Mesenchymal stem cell (in vitro differentiated cells and primary cell): Measurements from ENCODE around the gene TBC1D22A.

Experiments used
- DNase-seq: peaks from one replicate; pipeline ENCODE4 v3.0.0-alpha.2; 2013
- H2AFZ ChIP-seq: one replicate; pipeline ENCODE4 v1.6.1; 2013; ENCODE audit warnings: low read depth, mild to moderate bottlenecking, control low read depth, inconsistent platforms, low read length, moderate library complexity
- H2AK5ac ChIP-seq: 2 replicates; pipeline ENCODE4 v1.6.1; 2013; ENCODE audit warnings: low read length, moderate library complexity, mild to moderate bottlenecking, inconsistent platforms; ENCODE audit not compliant: severe bottlenecking
- H2BK120ac ChIP-seq: one replicate; pipeline ENCODE4 v1.6.1; 2013; ENCODE audit warnings: low read depth, mild to moderate bottlenecking, inconsistent platforms, low read length, moderate library complexity
- H2BK12ac ChIP-seq, 2 experiments: one replicate each; pipeline ENCODE4 v1.6.1; 2013; ENCODE audit warnings: inconsistent platforms in 2 of 2, low read length in 2 of 2, mild to moderate bottlenecking in 2 of 2, moderate library complexity in 2 of 2, control low read depth in 1 of 2
- H2BK15ac ChIP-seq: one replicate; pipeline ENCODE4 v1.6.1; 2013; ENCODE audit warnings: mild to moderate bottlenecking, low read depth, inconsistent platforms; ENCODE audit not compliant: poor library complexity, severe bottlenecking
- H2BK5ac ChIP-seq: 2 replicates; pipeline ENCODE4 v1.6.1; 2013; ENCODE audit warnings: low read depth, mild to moderate bottlenecking, low read length, control low read depth, inconsistent platforms; ENCODE audit not compliant: poor library complexity, severe bottlenecking
- H3K14ac ChIP-seq, 2 experiments: one replicate each; pipeline ENCODE4 v1.6.1; 2013; ENCODE audit warnings: inconsistent platforms in 2 of 2, low read length in 2 of 2, control low read depth in 1 of 2, mild to moderate bottlenecking in 1 of 2, moderate library complexity in 1 of 2
- H3K18ac ChIP-seq, 2 experiments: one replicate each; pipeline ENCODE4 v1.6.1; 2013; ENCODE audit warnings: inconsistent platforms in 2 of 2, low read length in 2 of 2, control low read depth in 1 of 2, low read depth in 1 of 2, mild to moderate bottlenecking in 1 of 2
- H3K23ac ChIP-seq, 2 experiments: one replicate each; pipeline ENCODE4 v1.6.1; 2013; ENCODE audit warnings: inconsistent platforms in 2 of 2, low read length in 2 of 2, mild to moderate bottlenecking in 2 of 2, moderate library complexity in 2 of 2, control low read depth in 1 of 2
- H3K27ac ChIP-seq: 2 replicates; pipeline ENCODE4 v1.5.1; 2013; ENCODE audit warnings: mild to moderate bottlenecking, moderate library complexity, low read length, control low read depth, inconsistent platforms; ENCODE audit not compliant: poor library complexity, severe bottlenecking
- H3K27me3 ChIP-seq, 2 experiments: 2 replicates each; pipeline versions ENCODE4 v1.6.1 to v1.7.0; 2013; ENCODE audit warnings: low read length in 2 of 2, mild to moderate bottlenecking in 2 of 2, moderate library complexity in 2 of 2, control low read depth in 1 of 2, inconsistent platforms in 1 of 2; ENCODE audit not compliant: control insufficient read depth in 1 of 2, insufficient read depth in 1 of 2
- H3K36me3 ChIP-seq, 2 experiments: 2 replicates each; pipeline versions ENCODE4 v1.6.1 to v1.7.0; 2013; ENCODE audit warnings: low read length in 2 of 2, control low read depth in 1 of 2, inconsistent platforms in 1 of 2, low read depth in 1 of 2, mild to moderate bottlenecking in 1 of 2; ENCODE audit not compliant: insufficient read depth in 2 of 2, control insufficient read depth in 1 of 2
- H3K4ac ChIP-seq, 2 experiments: one replicate each; pipeline ENCODE4 v1.6.1; 2013; ENCODE audit warnings: inconsistent platforms in 2 of 2, low read length in 2 of 2, mild to moderate bottlenecking in 2 of 2, moderate library complexity in 2 of 2, control low read depth in 1 of 2, low read depth in 1 of 2
- H3K4me1 ChIP-seq: 2 replicates; pipeline ENCODE4 v1.6.1; 2013; ENCODE audit warnings: low read depth, low read length, control low read depth; ENCODE audit not compliant: control insufficient read depth, insufficient read depth
- H3K4me2 ChIP-seq: 2 replicates; pipeline ENCODE4 v1.6.1; 2013; ENCODE audit warnings: low read length, mild to moderate bottlenecking, inconsistent platforms; ENCODE audit not compliant: poor library complexity, severe bottlenecking
- H3K4me3 ChIP-seq, 2 experiments: 2 replicates each; pipeline versions ENCODE4 v1.5.1 to v1.7.0; 2013; ENCODE audit warnings: low read length in 2 of 2, mild to moderate bottlenecking in 2 of 2, control low read depth in 1 of 2, low read depth in 1 of 2; ENCODE audit not compliant: insufficient read depth in 1 of 2
- H3K79me1 ChIP-seq: replicated peaks from 2 replicates; pipeline ENCODE4 v1.6.1; 2013; ENCODE audit warnings: mild to moderate bottlenecking, control low read depth, low read length, inconsistent platforms; ENCODE audit not compliant: poor library complexity, severe bottlenecking
- H3K9ac ChIP-seq: 2 replicates; pipeline ENCODE4 v1.7.0; 2013; ENCODE audit warnings: mild to moderate bottlenecking, low read length, moderate library complexity
- H3K9me3 ChIP-seq: 2 replicates; pipeline ENCODE4 v1.7.0; 2013; ENCODE audit warnings: mild to moderate bottlenecking, low read length; ENCODE audit not compliant: control insufficient read depth
- H4K8ac ChIP-seq: one replicate; pipeline ENCODE4 v1.6.1; 2013; ENCODE audit warnings: inconsistent platforms, mild to moderate bottlenecking, low read length, moderate library complexity
- H4K91ac ChIP-seq: one replicate; pipeline ENCODE4 v1.6.1; 2013; ENCODE audit warnings: mild to moderate bottlenecking, low read length, inconsistent platforms
- WGBS: methylation state at CpG from one replicate; pipeline ENCODE4 v1.1.7; 2013; ENCODE audit warnings: mixed read lengths; 5-methylcytosine and 5-hydroxymethylcytosine counted together

The TBC1D22A gene

DNA sequence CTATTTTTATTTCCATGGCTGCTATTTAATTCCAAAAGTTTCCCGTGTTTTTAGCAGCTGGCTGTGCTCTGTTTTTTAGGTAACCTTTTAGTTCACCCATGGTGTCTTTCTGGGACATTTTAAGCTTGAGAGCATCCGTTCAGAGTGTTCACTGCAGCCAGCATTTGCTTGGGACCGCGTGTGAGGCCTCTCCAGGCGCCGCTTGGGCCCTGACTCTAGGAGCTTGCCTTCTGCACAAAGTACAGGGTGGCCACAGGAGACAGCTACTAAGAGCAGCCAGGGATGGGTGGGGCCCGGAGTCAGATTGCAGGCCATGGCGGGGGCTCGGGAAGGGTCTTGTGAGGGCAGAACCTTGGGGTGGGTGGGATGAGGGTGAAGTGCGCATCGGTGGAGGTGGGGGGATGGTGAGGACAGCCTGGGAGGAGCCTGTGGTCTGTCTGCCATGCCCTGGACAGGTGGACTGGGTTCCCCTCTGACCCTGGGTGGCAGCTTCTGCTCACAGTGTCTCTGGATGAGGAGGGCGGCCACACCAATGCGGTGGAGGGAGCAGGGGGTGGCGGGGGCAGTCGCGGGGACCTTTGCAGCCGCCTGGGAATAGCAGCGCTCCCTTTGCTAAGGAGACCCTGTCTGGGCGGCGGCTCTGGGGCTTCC lies 288.1 kb downstream of the TBC1D22A start:
- no peak overlapping the region for H3K27ac ChIP-seq
- no peak overlapping the region for H2BK5ac ChIP-seq
- H2BK15ac ChIP-seq, result no peak overlapping the region
- H3K14ac ChIP-seq, result no peak overlapping the region
- H4K8ac ChIP-seq, result no peak overlapping the region
- no peak overlapping the region for H2AK5ac ChIP-seq
- H3K4me2 ChIP-seq, result no peak overlapping the region
- peaks cover 0 to 21% of the 10 kb centered on the region in 2 experiments for H3K36me3 ChIP-seq
- H2BK12ac ChIP-seq, result no peak overlapping the region
- H4K91ac ChIP-seq, result no peak overlapping the region
- peaks cover 40% of the 10 kb centered on the region for H3K79me1 ChIP-seq
- no peak overlapping the region for H3K4me3 ChIP-seq
- DNase-seq, result no peak
- 90% methylated on average over 19 of the region's 20 CpGs for WGBS
- peaks cover 36% of the 10 kb centered on the region for H3K4me1 ChIP-seq
- no peak overlapping the region for H3K18ac ChIP-seq
- H2BK120ac ChIP-seq, result no peak overlapping the region
- H2AFZ ChIP-seq, result no peak overlapping the region
- no peaks in the 10 kb centered on the region for H3K9me3 ChIP-seq
- H3K9ac ChIP-seq, result no peak overlapping the region
- H3K27me3 ChIP-seq, result no peaks in the 10 kb centered on the region
- no peak overlapping the region for H3K23ac ChIP-seq
- no peak overlapping the region for H3K4ac ChIP-seq

DNA sequence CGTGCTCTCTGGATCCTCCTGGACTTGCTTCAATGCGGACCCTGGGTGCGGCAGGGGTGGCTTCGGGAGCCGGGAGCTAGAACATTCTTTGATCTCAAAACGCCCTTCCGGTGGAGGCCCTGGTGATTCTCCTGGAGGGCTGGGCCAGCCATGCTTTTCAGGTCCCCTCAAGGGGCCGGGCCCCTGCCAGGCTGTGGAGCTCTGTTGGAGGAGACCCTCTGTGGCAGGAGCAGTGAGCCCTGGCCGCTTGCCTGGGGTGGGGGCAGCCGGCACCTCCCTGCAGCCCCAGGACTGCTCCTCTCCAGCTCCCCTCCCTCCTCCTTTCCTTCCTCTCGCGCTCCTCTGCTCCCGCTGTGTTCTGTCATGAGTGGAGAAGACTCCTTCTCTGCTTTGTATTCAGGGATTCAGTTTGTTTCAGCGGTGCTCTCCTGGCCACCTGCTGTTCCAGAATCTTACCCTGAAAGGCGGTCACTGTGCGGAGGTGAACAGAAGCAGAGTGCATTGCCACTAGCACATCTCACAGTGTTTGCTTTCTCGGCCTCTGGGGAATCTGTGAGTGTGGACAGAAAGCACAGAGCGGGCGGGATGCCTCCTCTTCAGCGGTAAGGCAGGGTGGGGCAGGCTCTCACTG lies 289.1 kb downstream of the TBC1D22A start:
- no peaks in the 10 kb centered on the region for H3K27me3 ChIP-seq
- peaks cover 4 to 24% of the 10 kb centered on the region in 2 experiments for H3K36me3 ChIP-seq
- H4K91ac ChIP-seq, result peak overlapping the region; percentile 36
- peak overlapping the region in 1 of 2 experiments; percentile 9 for H3K4ac ChIP-seq
- 87% methylated on average over 19 of the region's 20 CpGs for WGBS
- H3K27ac ChIP-seq, result no peak overlapping the region
- H3K4me1 ChIP-seq, result peaks cover 35% of the 10 kb centered on the region
- no peak overlapping the region for H3K18ac ChIP-seq
- H3K4me3 ChIP-seq, result no peak overlapping the region
- H3K79me1 ChIP-seq, result peaks cover 38% of the 10 kb centered on the region
- no peak for DNase-seq
- no peak overlapping the region for H3K23ac ChIP-seq
- H4K8ac ChIP-seq, result no peak overlapping the region
- H2BK12ac ChIP-seq, result no peak overlapping the region
- H3K4me2 ChIP-seq, result no peak overlapping the region
- H2AFZ ChIP-seq, result no peak overlapping the region
- no peak overlapping the region for H3K14ac ChIP-seq
- no peak overlapping the region for H2BK120ac ChIP-seq
- no peak overlapping the region for H3K9ac ChIP-seq
- no peak overlapping the region for H2AK5ac ChIP-seq
- H3K9me3 ChIP-seq, result no peaks in the 10 kb centered on the region
- H2BK5ac ChIP-seq, result peak overlapping the region; percentile 66
- no peak overlapping the region for H2BK15ac ChIP-seq

DNA sequence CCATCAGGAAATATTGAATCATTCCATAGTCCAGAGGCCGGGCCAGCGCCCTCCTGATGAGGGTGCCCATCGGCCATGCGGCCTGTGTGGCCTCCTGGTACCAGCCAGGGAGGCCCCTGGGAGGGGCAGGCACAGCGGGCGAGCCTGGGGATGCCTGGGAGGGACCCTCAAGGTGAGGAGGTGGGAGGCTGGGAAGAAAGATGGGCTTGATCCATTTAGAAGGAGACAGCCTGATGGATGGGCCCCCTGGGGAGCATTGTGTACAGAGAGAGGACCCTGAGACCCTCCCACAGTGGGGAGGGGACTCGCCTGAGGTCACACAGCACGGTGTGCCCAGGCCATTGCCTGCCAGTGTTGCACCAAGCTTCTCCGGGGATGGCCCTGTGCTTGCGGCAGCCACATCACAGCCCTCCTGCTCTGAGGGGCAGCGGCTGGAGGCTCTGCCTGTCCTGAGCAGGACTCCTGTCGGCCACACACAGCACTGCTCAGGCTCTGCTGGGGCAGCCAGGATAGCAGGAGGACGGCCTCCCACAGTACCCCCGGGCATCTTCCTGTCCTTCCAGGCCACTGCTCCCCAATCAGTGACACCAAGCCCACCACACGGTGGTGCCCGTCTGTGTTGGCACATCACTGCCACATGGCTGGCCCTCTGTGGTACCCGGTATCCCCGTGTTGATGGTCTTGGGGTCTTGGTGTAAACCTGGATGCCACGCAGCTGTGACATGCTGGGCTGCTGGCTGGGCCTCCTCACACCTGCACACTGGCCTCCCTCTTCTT lies 290.0 kb downstream of the TBC1D22A start:
- H2BK15ac ChIP-seq, result no peak overlapping the region

More for the DNA sequence above, 290.0 kb downstream of the TBC1D22A start:
- H3K9ac ChIP-seq, result no peak overlapping the region
- H3K4ac ChIP-seq, result peak overlapping the region in 1 of 2 experiments; percentile 28
- H2BK5ac ChIP-seq, result no peak overlapping the region
- H3K4me1 ChIP-seq, result peaks cover 35% of the 10 kb centered on the region
- no peaks in the 10 kb centered on the region for H3K27me3 ChIP-seq
- 93% methylated on average over 19 of the region's 19 CpGs for WGBS
- no peak overlapping the region for H3K4me2 ChIP-seq
- H4K8ac ChIP-seq, result peak overlapping the region; percentile 71
- no peaks in the 10 kb centered on the region for H3K9me3 ChIP-seq
- H3K4me3 ChIP-seq, result no peak overlapping the region
- H3K36me3 ChIP-seq, result peaks cover 6 to 33% of the 10 kb centered on the region in 2 experiments
- peak overlapping the region; percentile 75 for H4K91ac ChIP-seq
- no peak for DNase-seq
- H3K18ac ChIP-seq, result peak overlapping the region; percentile 8 to 58
- no peak overlapping the region for H3K27ac ChIP-seq
- peaks cover 38% of the 10 kb centered on the region for H3K79me1 ChIP-seq
- peak overlapping the region in 1 of 2 experiments; percentile 58 for H3K14ac ChIP-seq
- peak overlapping the region in 1 of 2 experiments; percentile 42 for H2BK12ac ChIP-seq
- H2BK120ac ChIP-seq, result no peak overlapping the region
- H2AFZ ChIP-seq, result no peak overlapping the region
- H2AK5ac ChIP-seq, result peak overlapping the region; percentile 71
- H3K23ac ChIP-seq, result no peak overlapping the region
